ENCODE measurements around the gene ASS1. TPM values are rescaled to one million over a fixed set of nuclear protein-coding genes. Genes with fewer than 3 reads are reported as not detected.

ASS1 gene
- total RNA-seq, 3 donors from 2014 or later (not counting 1 experiment from before 2014, with no cell fraction given), result 1.3 TPM; not detected in 2

- Mint-ChIP-seq H3K36me3 (no peaks in the 10 kb centered on the region), H3K9me3 (no peaks in the 10 kb centered on the region), H3K27me3 (ENCODE audit: low read depth in 2 of 2) (no peaks in the 10 kb centered on the region), H3K4me3 (no peak overlapping the region), H3K4me1 (no peaks in the 10 kb centered on the region), H3K27ac (no peak overlapping the region)
- TF ChIP-seq CTCF (IDR thresholded peaks at IDR 0.05), result no peak
- no peaks in the 10 kb centered on the region for H3K27me3 ChIP-seq (ENCODE audit: control insufficient read depth, insufficient read depth, low read length)
- ATAC-seq (no peak), DNase-seq (no peak)
- H3K9me3 ChIP-seq (ENCODE audit: control insufficient read depth, insufficient read depth, low read length), result no peaks in the 10 kb centered on the region
- WGBS (ENCODE audit: insufficient coverage), result 75% methylated on average over 11 of the region's 11 CpGs
- H3K4me1 ChIP-seq (ENCODE audit: control insufficient read depth, insufficient read depth, low read length), result no peaks in the 10 kb centered on the region
- no peaks in the 10 kb centered on the region for H3K36me3 ChIP-seq (ENCODE audit: control insufficient read depth, insufficient read depth, low read length)
- intact Hi-C loops (cut with micrococcal nuclease), result no loop called here
- no peak overlapping the region for H3K4me3 ChIP-seq (ENCODE audit: low read length)
- no peak overlapping the region for H3K27ac ChIP-seq (ENCODE audit: low read length)
Observed at GRCh38 chr9:130414910-130415746, 29.6 kb upstream of the ASS1 start.

- H3K27ac Mint-ChIP-seq, result no peak overlapping the region
- H3K27me3 Mint-ChIP-seq (ENCODE audit: low read depth in 2 of 2), result no peaks in the 10 kb centered on the region
- DNase-seq, result no peak
- no peak for ATAC-seq
- no peaks in the 10 kb centered on the region for H3K9me3 Mint-ChIP-seq
- WGBS (ENCODE audit: insufficient coverage), result 69% methylated on average over 3 of the region's 5 CpGs
- Histone ChIP-seq H3K27me3 (ENCODE audit: control insufficient read depth, insufficient read depth, low read length) (no peaks in the 10 kb centered on the region), H3K36me3 (ENCODE audit: control insufficient read depth, insufficient read depth, low read length) (no peaks in the 10 kb centered on the region), H3K4me3 (ENCODE audit: low read length) (no peak overlapping the region), H3K4me1 (ENCODE audit: control insufficient read depth, insufficient read depth, low read length) (no peaks in the 10 kb centered on the region), H3K27ac (ENCODE audit: low read length) (no peak overlapping the region), H3K9me3 (ENCODE audit: control insufficient read depth, insufficient read depth, low read length) (no peaks in the 10 kb centered on the region)
- intact Hi-C loops (cut with micrococcal nuclease), result no loop called here
- H3K4me1 Mint-ChIP-seq, result no peaks in the 10 kb centered on the region
- TF ChIP-seq CTCF (IDR thresholded peaks at IDR 0.05), result no peak
- H3K4me3 Mint-ChIP-seq, result no peak overlapping the region
- no peaks in the 10 kb centered on the region for H3K36me3 Mint-ChIP-seq
Observed at GRCh38 chr9:130417602-130418001, 27.2 kb upstream of the ASS1 start.

- DNase-seq (no peak), ATAC-seq (no peak)
- Mint-ChIP-seq H3K4me3 (no peak overlapping the region), H3K27me3 (ENCODE audit: low read depth in 2 of 2) (no peaks in the 10 kb centered on the region), H3K27ac (no peak overlapping the region), H3K36me3 (no peaks in the 10 kb centered on the region), H3K4me1 (no peaks in the 10 kb centered on the region), H3K9me3 (no peaks in the 10 kb centered on the region)
- H3K36me3 ChIP-seq (ENCODE audit: control insufficient read depth, insufficient read depth, low read length), result no peaks in the 10 kb centered on the region
- no peak overlapping the region for H3K4me3 ChIP-seq (ENCODE audit: low read length)
- H3K4me1 ChIP-seq (ENCODE audit: control insufficient read depth, insufficient read depth, low read length), result no peaks in the 10 kb centered on the region
- H3K9me3 ChIP-seq (ENCODE audit: control insufficient read depth, insufficient read depth, low read length), result no peaks in the 10 kb centered on the region
- intact Hi-C loops (cut with micrococcal nuclease), result no loop called here
- no peak overlapping the region for H3K27ac ChIP-seq (ENCODE audit: low read length)
- 90% methylated on average over 17 of the region's 18 CpGs for WGBS (ENCODE audit: insufficient coverage)
- H3K27me3 ChIP-seq (ENCODE audit: control insufficient read depth, insufficient read depth, low read length), result no peaks in the 10 kb centered on the region
- no peak for TF ChIP-seq CTCF (IDR thresholded peaks at IDR 0.05)
Observed at GRCh38 chr9:130418776-130419175, 26.0 kb upstream of the ASS1 start.
